Measurements from ENCODE around the gene SLC22A31.

Gene SLC22A31

GRCh38 chr16:89175280-89176146 lies 24.8 kb downstream of the SLC22A31 start:
- no peak overlapping the region for H3K9ac ChIP-seq (ENCODE audit: low read length)
- no peak overlapping the region for H3K27ac ChIP-seq (ENCODE audit: low read depth, low read length)
- no peaks in the 10 kb centered on the region for H3K36me3 ChIP-seq (ENCODE audit: control insufficient read depth, insufficient read depth, low read length)
- peaks cover 18% of the 10 kb centered on the region for H3K4me1 ChIP-seq (ENCODE audit: control insufficient read depth, insufficient read depth, low read length)
- no peaks in the 10 kb centered on the region for H3K9me3 ChIP-seq (ENCODE audit: control insufficient read depth, insufficient read depth, low read depth, low read length)
- no peak overlapping the region for H3K4me3 ChIP-seq (ENCODE audit: low read depth, low read length)
- H3K27me3 ChIP-seq (ENCODE audit: control insufficient read depth, insufficient read depth, low read length) = peaks cover 29% of the 10 kb centered on the region

- H3K4me3 ChIP-seq (ENCODE audit: low read depth, low read length) = no peak overlapping the region
- H3K4me1 ChIP-seq (ENCODE audit: control insufficient read depth, insufficient read depth, low read length) = peaks cover 18% of the 10 kb centered on the region
- peaks cover 36% of the 10 kb centered on the region for H3K27me3 ChIP-seq (ENCODE audit: control insufficient read depth, insufficient read depth, low read length)
- H3K27ac ChIP-seq (ENCODE audit: low read depth, low read length) = no peak overlapping the region
- no peaks in the 10 kb centered on the region for H3K9me3 ChIP-seq (ENCODE audit: control insufficient read depth, insufficient read depth, low read depth, low read length)
- H3K36me3 ChIP-seq (ENCODE audit: control insufficient read depth, insufficient read depth, low read length) = no peaks in the 10 kb centered on the region
- no peak overlapping the region for H3K9ac ChIP-seq (ENCODE audit: low read length)
Measured at GRCh38 chr16:89174877-89175276, 25.5 kb downstream of the SLC22A31 start.

- H3K36me3 ChIP-seq (ENCODE audit: control insufficient read depth, insufficient read depth, low read length) = no peaks in the 10 kb centered on the region
- no peak overlapping the region for H3K9ac ChIP-seq (ENCODE audit: low read length)
- peaks cover 18% of the 10 kb centered on the region for H3K4me1 ChIP-seq (ENCODE audit: control insufficient read depth, insufficient read depth, low read length)
- H3K9me3 ChIP-seq (ENCODE audit: control insufficient read depth, insufficient read depth, low read depth, low read length) = no peaks in the 10 kb centered on the region
- no peak overlapping the region for H3K4me3 ChIP-seq (ENCODE audit: low read depth, low read length)
- no peak overlapping the region for H3K27ac ChIP-seq (ENCODE audit: low read depth, low read length)
- peaks cover 42% of the 10 kb centered on the region for H3K27me3 ChIP-seq (ENCODE audit: control insufficient read depth, insufficient read depth, low read length)
Measured at GRCh38 chr16:89174055-89174827, 26.1 kb downstream of the SLC22A31 start.

- Histone ChIP-seq H3K9ac (ENCODE audit: low read length) (no peak overlapping the region), H3K4me1 (ENCODE audit: control insufficient read depth, insufficient read depth, low read length) (peaks cover 18% of the 10 kb centered on the region), H3K4me3 (ENCODE audit: low read depth, low read length) (no peak overlapping the region), H3K27me3 (ENCODE audit: control insufficient read depth, insufficient read depth, low read length) (peaks cover 49% of the 10 kb centered on the region), H3K27ac (ENCODE audit: low read depth, low read length) (no peak overlapping the region), H3K36me3 (ENCODE audit: control insufficient read depth, insufficient read depth, low read length) (no peaks in the 10 kb centered on the region), H3K9me3 (ENCODE audit: control insufficient read depth, insufficient read depth, low read depth, low read length) (no peaks in the 10 kb centered on the region)
Measured at GRCh38 chr16:89173174-89173921, 27.0 kb downstream of the SLC22A31 start.

- no peak overlapping the region for H3K4me3 ChIP-seq (ENCODE audit: low read depth, low read length)
- H3K9me3 ChIP-seq (ENCODE audit: control insufficient read depth, insufficient read depth, low read depth, low read length) = no peaks in the 10 kb centered on the region
- no peaks in the 10 kb centered on the region for H3K36me3 ChIP-seq (ENCODE audit: control insufficient read depth, insufficient read depth, low read length)
- H3K4me1 ChIP-seq (ENCODE audit: control insufficient read depth, insufficient read depth, low read length) = peaks cover 19% of the 10 kb centered on the region
- peaks cover 52% of the 10 kb centered on the region for H3K27me3 ChIP-seq (ENCODE audit: control insufficient read depth, insufficient read depth, low read length)
- H3K27ac ChIP-seq (ENCODE audit: low read depth, low read length) = no peak overlapping the region
- H3K9ac ChIP-seq (ENCODE audit: low read length) = no peak overlapping the region
Measured at GRCh38 chr16:89172528-89173173, 27.7 kb downstream of the SLC22A31 start.

- Histone ChIP-seq H3K36me3 (ENCODE audit: control insufficient read depth, insufficient read depth, low read length) (no peaks in the 10 kb centered on the region), H3K9ac (ENCODE audit: low read length) (no peak overlapping the region), H3K4me1 (ENCODE audit: control insufficient read depth, insufficient read depth, low read length) (peaks cover 23% of the 10 kb centered on the region), H3K9me3 (ENCODE audit: control insufficient read depth, insufficient read depth, low read depth, low read length) (no peaks in the 10 kb centered on the region), H3K27me3 (ENCODE audit: control insufficient read depth, insufficient read depth, low read length) (peaks cover 52% of the 10 kb centered on the region), H3K27ac (ENCODE audit: low read depth, low read length) (no peak overlapping the region), H3K4me3 (ENCODE audit: low read depth, low read length) (no peak overlapping the region)
Measured at GRCh38 chr16:89172171-89172527, 28.2 kb downstream of the SLC22A31 start.

- no peaks in the 10 kb centered on the region for H3K9me3 ChIP-seq (ENCODE audit: control insufficient read depth, insufficient read depth, low read depth, low read length)
- H3K27ac ChIP-seq (ENCODE audit: low read depth, low read length) = no peak within 1 kb of the TSS
- H3K27me3 ChIP-seq (ENCODE audit: control insufficient read depth, insufficient read depth, low read length) = peaks cover 52% of the 10 kb centered on the region
- H3K9ac ChIP-seq (ENCODE audit: low read length) = peak within 1 kb of the TSS; percentile 38
- peaks cover 28% of the 10 kb centered on the region for H3K4me1 ChIP-seq (ENCODE audit: control insufficient read depth, insufficient read depth, low read length)
- H3K36me3 ChIP-seq (ENCODE audit: control insufficient read depth, insufficient read depth, low read length) = no peaks in the 10 kb centered on the region
- H3K4me3 ChIP-seq (ENCODE audit: low read depth, low read length) = peak within 1 kb of the TSS; percentile 70
Measured at GRCh38 chr16:89171216-89172170, 28.8 kb downstream of the SLC22A31 start, which contains the start of gene CDH15. Gene CDH15, plus strand, starts transcription at chr16:89171748. Its CDS starts 84 bp downstream, at chr16:89171832.

- H3K4me3 ChIP-seq (ENCODE audit: low read depth, low read length) = peak overlapping the region; percentile 70
- peaks cover 28% of the 10 kb centered on the region for H3K4me1 ChIP-seq (ENCODE audit: control insufficient read depth, insufficient read depth, low read length)
Measured at GRCh38 chr16:89170346-89171215, 29.8 kb downstream of the SLC22A31 start.

GRCh38 chr16:89169778-89170177 lies 30.6 kb downstream of the SLC22A31 start:
- Histone ChIP-seq H3K4me1 (ENCODE audit: control insufficient read depth, insufficient read depth, low read length) (peaks cover 28% of the 10 kb centered on the region), H3K27ac (ENCODE audit: low read depth, low read length) (no peak overlapping the region)

More at GRCh38 chr16:89170346-89171215, 29.8 kb downstream of the SLC22A31 start:
- H3K36me3 ChIP-seq (ENCODE audit: control insufficient read depth, insufficient read depth, low read length) = no peaks in the 10 kb centered on the region
- no peaks in the 10 kb centered on the region for H3K9me3 ChIP-seq (ENCODE audit: control insufficient read depth, insufficient read depth, low read depth, low read length)
- H3K9ac ChIP-seq (ENCODE audit: low read length) = peak overlapping the region; percentile 38
- H3K27ac ChIP-seq (ENCODE audit: low read depth, low read length) = no peak overlapping the region
- peaks cover 52% of the 10 kb centered on the region for H3K27me3 ChIP-seq (ENCODE audit: control insufficient read depth, insufficient read depth, low read length)

More at GRCh38 chr16:89169778-89170177, 30.6 kb downstream of the SLC22A31 start:
- Histone ChIP-seq H3K27me3 (ENCODE audit: control insufficient read depth, insufficient read depth, low read length) (peaks cover 52% of the 10 kb centered on the region), H3K4me3 (ENCODE audit: low read depth, low read length) (no peak overlapping the region), H3K9me3 (ENCODE audit: control insufficient read depth, insufficient read depth, low read depth, low read length) (no peaks in the 10 kb centered on the region), H3K9ac (ENCODE audit: low read length) (no peak overlapping the region), H3K36me3 (ENCODE audit: control insufficient read depth, insufficient read depth, low read length) (no peaks in the 10 kb centered on the region)

Measured in HUES6 (cell line).